Superior temporal gyrus (tissue), 1 donor: ENCODE data around the gene POLR3K.

Source experiments
- DNase-seq: peaks from one replicate; pipeline ENCODE4 v3.0.0-alpha.2; 2016; ENCODE audit errors: extremely low spot score

The POLR3K gene

DNA sequence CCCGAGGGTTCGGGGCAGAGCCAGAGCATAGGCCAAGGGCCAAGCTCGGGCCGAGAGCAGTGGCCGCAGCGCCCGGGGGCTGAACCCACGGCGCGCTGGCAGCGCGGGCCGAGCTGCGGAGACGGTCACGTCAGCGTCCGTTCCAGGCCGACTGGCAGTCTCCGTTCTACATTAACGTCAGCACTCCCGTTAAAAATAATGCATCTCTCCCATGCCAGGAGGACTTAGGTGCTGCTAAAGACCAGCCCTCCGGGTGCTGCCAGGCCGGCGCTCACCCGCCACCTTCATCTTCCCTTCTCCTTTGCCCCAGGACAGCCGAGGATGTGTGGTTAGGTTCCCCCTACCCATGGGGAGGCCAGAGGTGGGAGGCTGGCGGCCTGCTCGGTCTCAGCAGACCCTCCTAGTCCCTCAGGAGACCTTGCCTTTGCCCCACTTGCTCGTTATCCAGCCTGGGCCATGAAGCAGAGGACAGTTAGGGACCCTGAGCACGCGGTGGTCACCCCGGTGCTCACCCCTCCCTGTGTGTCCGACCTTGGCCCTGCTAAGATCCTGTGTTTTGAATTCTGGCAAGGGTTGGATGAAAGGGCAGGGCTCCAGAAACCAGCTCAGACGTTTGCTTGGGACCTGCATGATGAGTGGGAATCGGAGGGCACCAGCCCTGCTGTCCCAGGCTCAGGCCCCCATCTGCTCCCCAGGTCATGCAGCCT is 25.2 kb upstream of the POLR3K start:
- DNase-seq: peak; percentile 31

DNA sequence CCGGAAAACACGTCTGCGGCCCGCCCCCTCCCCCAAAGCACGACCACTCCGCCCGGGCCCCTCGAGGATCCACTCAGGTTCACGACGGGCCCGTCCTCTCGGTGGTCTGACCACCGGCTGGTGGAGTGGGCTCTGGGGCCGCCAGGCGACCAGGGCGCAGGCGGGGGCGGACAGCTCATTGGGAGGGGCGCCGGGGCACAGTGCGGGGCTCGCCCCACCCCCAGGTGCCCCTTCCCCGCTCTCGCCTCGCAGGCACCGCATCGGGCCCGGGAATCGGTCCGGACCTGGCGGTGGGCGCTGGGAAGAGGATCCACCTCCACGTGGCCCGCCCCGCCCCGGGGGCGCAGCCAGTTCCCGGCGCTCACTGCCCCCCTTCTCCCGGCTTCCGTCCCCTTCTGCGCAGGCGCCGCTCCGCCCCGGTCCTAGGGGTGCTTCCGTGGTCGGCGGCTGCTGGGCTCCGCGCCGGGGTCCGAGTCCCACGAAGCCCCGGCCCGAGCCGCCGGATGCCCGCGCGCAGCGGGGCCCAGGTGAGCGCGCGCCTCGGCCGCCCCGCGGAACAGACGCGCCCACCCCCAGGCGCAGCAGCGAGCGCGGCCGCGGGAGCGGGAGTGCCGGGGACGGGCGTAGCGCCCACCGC is 24.5 kb upstream of the POLR3K start, which contains the start of gene MPG:
MPG (plus strand) TSS at position 419 of the 637 bp plus-strand sequence; CDS start at position 504, 85 bp downstream.
- DNase-seq: peak; percentile 77

DNA sequence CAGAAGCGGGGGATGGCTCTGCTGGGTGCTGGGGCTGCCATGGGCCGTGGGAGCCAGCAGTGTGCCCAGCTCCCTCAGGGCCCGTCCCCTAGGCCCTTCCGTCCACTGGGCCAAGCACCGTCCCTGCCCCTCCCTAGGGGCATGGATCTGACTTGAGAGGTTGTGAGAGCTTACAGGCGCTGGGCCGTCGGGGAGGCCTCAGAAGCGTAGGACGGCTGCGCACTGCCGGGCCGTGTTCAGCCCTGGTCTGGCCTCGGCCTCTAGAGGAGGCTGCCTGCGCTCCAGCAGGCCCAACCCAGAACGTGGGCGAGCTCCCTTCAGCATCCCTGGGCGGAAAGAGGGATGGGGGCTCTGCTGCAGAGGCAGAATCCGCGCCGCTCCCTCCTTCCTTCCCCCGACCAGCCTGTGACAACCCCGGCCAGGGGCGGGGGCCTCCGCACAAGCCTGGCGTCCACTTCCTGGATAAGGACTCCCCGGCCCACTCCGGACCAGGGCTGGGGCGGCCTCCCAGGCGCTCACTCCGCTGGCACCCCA is 23.9 kb upstream of the POLR3K start:
- DNase-seq: no peak

DNA sequence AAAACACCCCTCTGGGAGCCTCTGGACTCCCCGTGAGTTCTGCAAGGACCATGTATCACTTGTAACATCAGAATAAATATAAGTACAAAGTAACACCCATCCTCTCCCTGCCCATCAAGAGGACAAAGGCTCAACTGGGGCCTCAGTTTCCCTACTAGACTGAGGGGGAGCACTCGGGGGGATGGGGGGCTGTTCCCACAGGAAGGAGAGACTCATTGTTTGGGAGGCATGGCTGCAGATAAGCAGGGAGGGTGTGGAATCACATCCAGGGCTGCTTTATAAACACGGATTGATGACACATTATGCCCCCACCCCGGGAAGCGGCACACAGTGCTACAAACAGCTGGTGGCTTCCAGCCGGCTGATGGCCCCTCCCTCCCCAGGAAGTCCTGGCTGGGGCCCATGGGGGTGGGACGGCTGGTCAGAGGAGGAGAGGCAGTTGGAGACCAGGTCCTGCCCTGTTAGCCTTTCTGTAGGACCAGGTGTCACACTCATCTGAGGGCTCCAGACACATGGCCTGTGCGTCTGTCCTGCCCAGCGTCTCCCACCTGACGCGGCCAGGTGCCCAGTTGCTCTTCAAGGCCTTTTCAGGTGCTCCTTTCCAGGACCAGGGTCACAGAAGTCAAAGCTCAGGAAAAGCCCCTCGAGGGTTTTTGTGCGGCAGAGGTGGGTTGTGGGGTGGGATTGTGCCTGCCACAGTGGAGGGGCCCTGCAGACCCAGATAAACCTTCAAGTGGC is 23.3 kb upstream of the POLR3K start:
- DNase-seq: no peak

DNA sequence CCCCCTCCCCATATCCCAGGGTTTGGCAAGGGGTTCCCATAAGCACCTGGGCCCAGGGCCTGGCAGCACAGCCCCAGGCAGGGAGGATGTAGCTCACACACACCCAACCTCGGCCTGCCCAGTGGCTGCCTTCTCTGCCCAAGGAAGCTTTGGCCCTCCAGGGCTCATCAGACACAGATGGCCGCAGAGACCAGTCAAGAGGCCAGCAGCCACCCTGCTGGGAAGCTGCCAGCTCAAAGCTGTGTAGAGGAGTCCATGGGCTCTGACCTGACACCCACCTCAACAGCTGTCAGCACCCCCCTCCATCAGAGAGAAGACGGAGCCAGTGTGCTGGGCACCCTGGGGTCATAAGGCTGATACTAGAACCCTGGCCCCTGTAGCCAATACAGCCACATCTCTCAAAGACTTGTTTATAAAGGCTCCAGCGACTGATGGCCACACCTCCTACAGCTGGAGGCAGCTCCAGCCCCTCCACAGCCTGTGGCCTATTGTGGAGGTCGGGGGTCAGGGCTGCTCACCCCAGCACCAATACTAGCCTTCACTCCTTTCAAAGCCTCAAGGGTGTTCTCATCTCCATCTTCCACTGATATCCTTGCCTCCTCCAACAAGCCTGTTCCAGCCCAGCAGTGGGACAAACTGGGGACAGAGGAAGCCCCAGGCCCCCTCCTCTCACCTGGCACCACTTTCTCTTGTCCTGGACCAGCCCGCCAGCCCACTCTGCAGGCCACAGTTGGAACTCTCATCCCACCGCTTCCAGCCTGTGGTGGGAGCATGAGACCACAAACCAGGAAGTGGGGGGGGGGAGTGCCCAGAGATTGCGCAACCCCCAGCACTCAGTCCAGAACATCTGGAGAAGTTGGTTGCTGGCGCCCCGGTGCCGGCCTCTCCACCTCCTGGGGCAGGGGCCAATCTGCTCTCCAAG is 22.4 kb upstream of the POLR3K start:
- DNase-seq: no peak

DNA sequence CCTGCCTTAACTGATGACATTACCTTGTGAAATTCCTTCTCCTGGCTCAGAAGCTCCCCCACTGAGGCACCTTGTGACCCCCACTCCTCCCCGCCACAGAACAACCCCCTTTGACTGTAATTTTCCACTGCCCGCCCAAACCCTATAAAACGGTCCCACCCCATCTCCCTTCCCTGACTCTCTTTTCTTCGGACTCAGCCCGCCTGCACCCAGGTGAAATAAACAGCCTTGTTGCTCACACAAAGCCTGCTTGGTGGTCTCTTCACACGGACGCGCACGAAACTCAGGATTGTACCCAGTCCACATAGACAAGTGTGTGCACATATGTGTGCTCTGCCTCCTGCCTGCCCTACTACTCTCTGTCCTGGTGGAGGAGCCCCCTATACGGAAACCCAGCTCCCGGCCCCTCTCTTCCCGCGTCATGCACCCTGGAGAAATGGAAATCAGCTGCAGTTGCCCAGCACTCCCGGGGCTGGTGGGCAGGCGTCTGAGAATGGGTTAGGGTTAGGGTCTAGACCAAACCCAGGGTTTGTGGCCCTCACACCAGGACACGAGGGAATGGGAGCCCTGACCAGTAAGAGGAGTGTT is 21.4 kb upstream of the POLR3K start:
- DNase-seq: no peak

DNA sequence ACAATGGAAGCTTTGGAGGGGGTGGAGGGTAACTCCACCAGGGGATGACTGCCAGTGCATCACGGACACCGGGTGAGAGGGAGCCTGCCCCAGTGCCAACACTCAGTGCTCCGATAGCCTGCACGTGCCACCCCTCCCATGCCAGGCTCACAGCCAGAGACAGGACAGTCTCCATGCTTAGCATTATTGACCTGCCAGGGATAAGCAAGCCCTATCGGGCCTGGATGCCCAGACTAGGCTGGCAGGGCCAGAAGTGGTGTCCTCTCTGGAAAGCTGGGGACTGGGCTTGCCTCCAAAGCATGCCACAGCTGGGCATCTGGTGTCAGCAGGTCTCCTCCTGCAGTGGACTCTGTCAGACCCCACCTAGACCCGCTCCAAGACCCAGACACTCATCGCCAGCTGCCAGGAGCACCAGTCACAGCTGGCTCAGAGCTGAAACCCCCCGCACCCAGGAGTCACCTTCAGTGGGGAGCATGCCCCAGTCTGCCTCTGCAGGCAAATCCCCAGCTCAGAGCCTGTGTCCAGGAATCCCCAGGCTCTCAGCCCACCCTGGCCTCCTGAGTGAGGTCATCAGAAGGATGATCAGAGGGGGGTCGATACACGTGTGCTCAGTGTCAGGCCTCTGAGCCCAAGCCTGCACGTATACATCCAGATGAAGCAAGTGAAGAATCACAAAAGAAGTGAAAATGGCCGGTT is 20.8 kb upstream of the POLR3K start:
- DNase-seq: no peak

DNA sequence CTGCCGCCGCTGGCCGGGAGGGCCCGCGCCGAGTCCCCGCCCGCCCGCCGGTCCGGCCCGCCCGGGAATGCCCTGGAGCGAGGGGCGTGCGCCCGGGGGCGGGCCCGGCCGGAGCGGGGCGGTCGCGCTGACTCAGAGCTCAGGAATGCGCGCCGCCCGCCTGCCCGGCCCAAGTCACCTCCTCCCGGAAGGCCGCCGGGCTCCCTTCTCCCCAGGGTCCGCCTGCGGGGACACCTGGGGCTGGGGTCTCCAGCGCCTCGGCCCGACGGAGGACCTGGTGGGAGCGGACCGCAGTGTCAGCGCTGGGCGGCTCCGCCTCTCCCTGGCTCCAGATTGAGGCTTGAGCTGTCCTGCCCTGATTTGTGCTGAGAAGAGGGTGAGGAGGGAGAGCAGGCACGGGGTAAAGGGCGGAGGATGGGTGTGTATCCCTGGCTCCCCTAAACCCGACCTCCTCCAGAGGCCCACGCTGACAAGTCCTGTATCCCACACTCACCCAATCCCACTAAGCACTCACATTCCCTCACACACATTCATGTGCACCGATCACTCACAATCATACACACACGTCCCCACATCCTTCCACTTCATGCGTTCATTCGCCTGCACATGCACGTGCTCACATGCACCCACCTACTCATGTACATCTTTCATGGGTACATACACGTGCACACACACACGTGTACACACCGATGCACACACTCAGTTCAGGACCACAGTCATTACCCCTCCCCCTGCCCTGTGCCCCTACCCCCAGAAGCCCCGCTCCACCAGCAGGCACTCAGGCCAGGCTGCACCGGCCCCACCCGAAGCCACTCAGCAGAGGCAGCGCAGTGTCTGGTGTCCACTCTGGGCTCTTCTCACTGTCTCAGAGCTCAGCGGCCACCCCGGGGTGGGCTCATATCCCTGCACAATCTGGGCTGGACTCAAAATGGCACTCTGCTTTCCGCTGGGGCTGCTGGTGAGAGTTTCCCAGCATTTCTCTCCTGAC is 19.4 kb upstream of the POLR3K start, which contains the start of gene RHBDF1:
RHBDF1 (minus strand) TSS at position 71 of the 988 bp plus-strand sequence. CDS start 7,616 bp downstream, outside the sequence.
- no peak for DNase-seq

DNA sequence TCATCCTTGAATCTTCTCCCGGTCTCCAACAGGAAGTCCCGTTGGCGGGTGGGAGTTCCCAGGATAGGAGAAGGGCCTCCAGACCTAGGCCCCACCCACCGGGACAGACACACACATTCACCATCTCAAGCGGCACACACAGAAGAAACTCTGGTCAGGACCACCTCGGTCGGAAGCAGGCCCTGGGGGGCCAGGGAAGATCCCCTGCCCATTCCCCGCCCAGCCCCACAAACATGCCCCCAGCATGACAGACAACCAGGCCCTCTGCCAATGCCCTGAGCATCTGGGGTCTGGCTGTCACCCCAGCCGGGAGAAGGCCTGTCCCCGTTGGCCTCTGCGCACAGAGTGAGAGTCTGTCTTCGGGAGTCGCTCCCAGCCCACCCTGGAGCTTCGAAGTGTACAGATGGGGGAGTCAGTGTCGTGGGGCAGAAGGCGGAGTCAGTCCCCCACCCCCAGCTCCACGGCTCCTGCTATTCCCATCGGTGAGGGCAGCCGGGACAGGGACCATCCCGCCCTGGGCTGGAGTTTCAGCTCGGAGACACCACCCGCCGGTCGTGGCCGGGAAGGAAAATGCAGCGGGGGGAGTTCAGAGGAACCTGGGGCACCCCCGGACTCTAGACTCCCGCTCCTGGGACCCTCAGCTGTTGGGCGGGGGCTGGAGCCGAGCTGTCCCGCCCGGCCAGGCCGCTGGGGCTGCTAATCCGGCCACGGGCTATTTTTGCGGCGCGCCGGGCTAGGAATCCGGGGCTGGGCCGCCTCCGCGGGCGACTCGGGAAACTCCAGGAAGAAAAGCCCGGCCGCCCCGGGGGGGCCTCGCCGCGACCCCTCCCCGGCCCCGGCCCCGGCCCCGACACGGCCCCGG is 18.4 kb upstream of the POLR3K start:
- DNase-seq: no peak

DNA sequence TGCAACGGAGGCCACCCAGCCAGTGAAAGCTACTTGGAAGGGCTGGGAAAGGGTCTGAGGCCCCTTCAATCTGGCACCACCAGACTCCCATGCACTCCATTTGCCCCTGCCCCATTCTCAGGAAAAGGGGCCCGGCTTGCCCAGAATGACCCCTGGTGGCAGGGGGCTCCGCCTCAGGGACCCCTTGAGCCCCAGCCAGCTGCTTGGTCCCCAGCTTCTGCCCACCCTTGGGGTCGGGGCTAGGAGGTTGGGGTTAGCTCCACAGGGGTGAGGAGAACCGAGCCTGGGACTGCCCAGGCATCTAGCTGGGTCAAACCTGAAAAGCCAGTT is 17.8 kb upstream of the POLR3K start:
- no peak for DNase-seq

DNA sequence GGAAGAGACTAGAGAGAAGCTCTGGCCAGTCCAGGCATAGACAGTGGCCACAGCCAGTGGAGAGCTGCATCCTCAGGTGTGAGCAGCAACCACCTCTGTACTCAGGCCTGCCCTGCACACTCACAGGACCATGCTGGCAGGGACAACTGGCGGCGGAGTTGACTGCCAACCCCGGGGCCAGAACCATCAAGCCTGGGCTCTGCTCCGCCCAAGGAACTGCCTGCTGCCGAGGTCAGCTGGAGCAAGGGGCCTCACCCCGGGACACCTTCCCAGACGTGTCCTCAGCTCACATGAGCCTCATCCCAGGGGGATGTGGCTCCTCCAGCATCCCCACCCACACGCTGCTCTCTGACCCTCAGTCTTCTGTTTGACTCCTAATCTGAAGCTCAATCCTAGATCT is 15.8 kb upstream of the POLR3K start:
- DNase-seq: no peak

DNA sequence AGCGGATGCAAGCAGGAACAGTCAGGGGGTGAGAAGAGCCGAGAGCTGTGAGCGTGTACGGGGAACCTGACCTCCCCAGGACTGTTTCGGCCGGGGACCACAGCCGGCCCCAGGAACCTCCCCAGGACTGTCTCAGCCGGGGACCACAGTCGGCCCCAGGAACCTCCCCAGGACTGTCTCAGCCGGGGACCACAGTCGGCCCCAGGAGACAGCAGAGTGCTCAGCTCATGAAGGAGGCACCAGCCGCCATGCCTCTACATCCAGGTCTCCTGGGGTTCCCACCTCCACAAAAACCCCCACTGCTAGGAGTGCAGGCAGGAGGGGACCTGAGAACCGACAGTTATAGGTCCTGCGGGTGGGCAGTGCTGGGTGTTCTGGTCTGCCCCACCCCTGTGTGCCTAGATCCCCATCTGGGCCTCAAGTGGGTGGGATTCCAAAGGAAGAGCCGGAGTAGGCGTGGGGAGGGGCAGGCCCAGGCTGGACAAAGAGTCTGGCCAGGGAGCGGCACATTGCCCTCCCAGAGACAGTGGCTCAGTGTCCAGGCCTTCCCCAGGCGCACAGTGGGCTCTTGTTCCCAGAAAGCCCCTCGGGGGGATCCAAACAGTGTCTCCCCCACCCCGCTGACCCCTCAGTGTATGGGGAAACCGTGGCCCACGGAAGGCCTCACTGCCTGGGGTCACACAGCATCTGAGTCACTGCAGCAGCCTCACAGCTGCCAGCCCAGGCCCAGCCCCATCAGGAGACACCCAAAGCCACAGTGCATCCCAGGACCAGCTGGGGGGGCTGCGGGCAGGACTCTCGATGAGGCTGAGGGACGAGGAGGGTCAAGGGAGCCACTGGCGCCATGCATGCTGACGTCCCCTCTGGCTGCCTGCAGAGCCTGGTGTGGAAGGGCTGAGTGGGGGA is 14.7 kb upstream of the POLR3K start:
- no peak for DNase-seq

DNA sequence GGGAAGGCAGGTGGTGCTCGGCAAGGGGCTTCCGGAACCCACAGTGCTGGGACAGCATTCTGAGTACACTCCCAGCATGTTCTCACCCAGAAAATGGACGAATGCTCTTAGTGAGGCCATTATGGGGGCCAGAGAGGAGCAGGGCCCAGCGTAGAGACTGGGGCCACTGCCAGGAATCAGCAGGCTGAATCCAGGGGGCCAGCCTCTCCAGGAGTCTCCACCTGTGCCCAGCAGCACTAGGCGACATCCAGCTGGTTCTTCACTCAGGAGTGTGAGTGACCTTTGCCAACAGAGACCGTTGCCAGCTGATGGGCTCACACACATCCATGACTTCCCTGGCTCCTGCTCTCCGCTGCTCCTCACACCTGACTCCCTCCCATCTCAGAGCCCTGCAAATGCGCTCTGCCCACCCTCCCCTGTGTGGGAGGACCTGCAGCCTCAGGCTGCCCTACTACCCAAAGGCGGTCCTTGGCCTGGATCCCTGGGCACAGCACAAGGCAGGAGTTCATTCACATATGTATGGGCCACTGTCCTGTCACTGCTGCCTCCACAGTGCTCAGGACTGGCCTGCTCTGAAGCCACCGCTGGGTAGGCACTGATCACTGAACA is 13.9 kb upstream of the POLR3K start:
- DNase-seq: peak; percentile 29

DNA sequence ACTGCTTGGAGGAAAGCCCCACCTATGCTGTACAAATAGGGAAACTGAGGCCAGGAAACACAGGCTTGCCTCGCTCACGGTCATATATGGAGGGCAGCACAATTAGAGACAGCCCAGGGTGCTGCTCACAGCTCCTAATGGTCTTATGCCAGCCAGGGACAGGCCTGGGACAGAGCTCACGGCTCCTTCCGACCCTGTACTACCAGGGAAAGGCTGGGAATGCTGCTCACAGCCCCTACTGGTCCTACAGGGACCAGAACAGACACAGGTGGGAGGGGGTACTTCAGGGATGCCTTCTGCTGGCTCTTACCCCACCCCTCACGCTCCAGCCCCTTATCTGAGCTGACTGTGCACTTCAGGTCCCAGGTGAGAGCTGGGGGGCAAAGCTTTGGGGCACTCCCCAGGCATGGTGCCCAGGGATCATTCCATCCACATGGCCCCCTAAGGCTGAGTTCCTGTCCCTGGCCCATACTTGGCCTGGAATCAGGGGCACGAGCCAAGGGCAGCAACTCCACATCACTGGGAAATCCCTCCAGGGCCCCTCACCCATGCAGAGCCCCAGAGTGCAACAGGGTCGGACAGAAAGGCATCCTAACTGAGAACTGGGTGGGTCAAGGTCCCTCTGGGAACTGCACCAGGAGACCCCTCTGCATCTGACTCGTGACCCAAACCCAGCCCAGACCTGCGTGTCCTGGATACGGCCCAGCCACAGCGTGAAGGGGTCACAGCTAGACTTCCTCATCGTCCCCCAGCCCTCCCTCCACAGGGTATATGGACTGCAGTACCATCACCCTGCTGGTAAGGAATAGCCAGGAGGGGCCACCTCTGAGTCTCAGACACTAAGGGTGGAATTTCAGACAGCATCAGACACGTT is 13.1 kb upstream of the POLR3K start:
- DNase-seq: no peak

DNA sequence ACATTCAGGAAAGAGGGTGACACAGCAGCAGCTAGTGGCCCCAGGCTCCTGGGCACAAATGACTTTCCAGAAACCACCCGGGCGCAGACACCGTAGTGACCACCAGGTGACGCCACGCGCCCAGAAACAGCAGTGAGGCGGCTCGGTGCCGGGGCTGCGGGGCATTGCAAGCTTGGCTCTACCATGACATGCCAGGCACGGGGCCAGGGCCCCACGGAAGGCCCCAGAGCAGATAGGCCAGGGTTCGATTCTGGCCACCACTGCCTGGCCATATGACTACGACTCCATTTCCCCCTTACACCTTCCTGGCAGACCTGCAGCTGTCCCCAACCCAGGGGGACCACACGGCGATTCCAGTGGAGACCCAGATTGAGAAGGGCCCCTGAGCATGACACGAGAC is 12.3 kb upstream of the POLR3K start:
- peak; percentile 89 for DNase-seq

DNA sequence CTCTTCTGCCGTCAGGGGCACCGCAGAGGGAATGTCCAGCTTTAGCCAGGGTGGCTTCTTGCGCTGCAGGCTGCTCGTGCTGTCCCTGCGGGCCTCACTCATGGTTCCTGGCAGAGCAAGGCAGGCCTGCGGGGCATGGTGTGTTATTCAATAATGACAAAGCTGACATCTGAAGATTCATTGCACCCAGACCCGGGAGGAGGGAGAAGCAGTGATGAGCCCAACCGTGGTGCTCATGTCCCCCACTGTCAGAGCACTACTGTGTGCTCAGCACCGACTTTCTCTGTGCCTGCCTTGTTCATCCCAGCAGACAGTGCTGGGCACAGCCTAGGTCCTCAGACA is 11.5 kb upstream of the POLR3K start:
- no peak for DNase-seq
